Fibroblast of lung (primary cell): ENCODE results near the gene ANKRD53.

ENCODE experiments used
- CTCF ChIP-seq, 2 donors: IDR thresholded peaks in 1 of 2; conservative IDR thresholded peaks in 1 of 2; 1 replicate in 1 of 2; 2 replicates in 1 of 2; pipeline ENCODE4 v1.5.1; 2011 to 2012; ENCODE audit warnings: low read length in 2 of 2, control low read depth in 1 of 2, inconsistent platforms in 1 of 2, low read depth in 1 of 2, mild to moderate bottlenecking in 1 of 2
- EZH2 ChIP-seq: IDR thresholded peaks from 2 replicates; pipeline ENCODE4 v1.5.1; 2012; ENCODE audit warnings: low read length, control low read depth, mild to moderate bottlenecking; ENCODE audit errors: missing control alignments

- TF ChIP-seq CTCF (conservative IDR thresholded peaks at IDR 0.05 in 1 of 2, IDR thresholded peaks at IDR 0.05 in 1 of 2; ENCODE audit: low read depth in 1 of 2, low read length in 2 of 2): no peak
- no peak for TF ChIP-seq EZH2
Measured at GRCh38 chr2:70959271-70959761, 19.1 kb upstream of the ANKRD53 start.
